Activated CD4-positive, alpha-beta T cell treated with anti-CD3 and anti-CD28 coated beads, Interleukin-2, Interleukin-6, amounts not matched to agents 100 ng/mL and 50 ng/mL, durations not matched to agents 16 hours and 8 hours (primary cell): ENCODE results near the gene CYP4A22.
A peak's percentile ranks its signal among the peaks of the same experiment; 100 is the strongest.
"Not testable (repeated sequence)": the region's sequence is repeated elsewhere in the genome, so short reads cannot be mapped to it uniquely, and the experiment has no call there.

Experiments
- DNase-seq: peaks from one replicate; pipeline ENCODE4 v3.0.0-alpha.2; 2020

CYP4A22 gene

GRCh38 chr1:47186267-47187185 is 49.3 kb downstream of the CYP4A22 start:
- DNase-seq: no peak

- no peak for DNase-seq
Measured at GRCh38 chr1:47187231-47187925, 50.1 kb downstream of the CYP4A22 start.

- DNase-seq: no peak
Measured at GRCh38 chr1:47187926-47188250, 50.6 kb downstream of the CYP4A22 start.

- no peak for DNase-seq
Measured at GRCh38 chr1:47188791-47189785, 51.8 kb downstream of the CYP4A22 start.

GRCh38 chr1:47189844-47190508 is 52.7 kb downstream of the CYP4A22 start, which contains the start of gene PDZK1IP1:
PDZK1IP1 (minus strand) TSS chr1:47190036; CDS start chr1:47189932, 104 bp downstream.
- no peak for DNase-seq

GRCh38 chr1:47190509-47190855 is 53.2 kb downstream of the CYP4A22 start:
- no peak for DNase-seq

- no peak for DNase-seq
Measured at GRCh38 chr1:47190857-47191256, 53.6 kb downstream of the CYP4A22 start.

GRCh38 chr1:47191940-47192457 is 54.8 kb downstream of the CYP4A22 start:
- DNase-seq: no peak

- peak; percentile 76 for DNase-seq
Measured at GRCh38 chr1:47192458-47193384, 55.5 kb downstream of the CYP4A22 start.

GRCh38 chr1:47193496-47193895 is 56.3 kb downstream of the CYP4A22 start:
- DNase-seq: not testable (repeated sequence)

GRCh38 chr1:47194311-47194710 is 57.1 kb downstream of the CYP4A22 start:
- no peak for DNase-seq

- DNase-seq: not testable (repeated sequence)
Measured at GRCh38 chr1:47195981-47196380, 58.7 kb downstream of the CYP4A22 start.

GRCh38 chr1:47196622-47197021 is 59.4 kb downstream of the CYP4A22 start:
- DNase-seq: no peak

GRCh38 chr1:47198214-47198613 is 61.0 kb downstream of the CYP4A22 start:
- DNase-seq: no peak
